Neural progenitor cell (in vitro differentiated cells): Measurements from ENCODE around the gene STRIP2.
"Not testable (repeated sequence)": the region's sequence is repeated elsewhere in the genome, so short reads cannot be mapped to it uniquely, and the experiment has no call there.

Source experiments
- EZH2 ChIP-seq: fragments of 200-600 bp; sonication (generic); IDR thresholded peaks from 2 replicates; pipeline ENCODE4 v1.6.1; 2017; ENCODE audit warnings: antibody characterized with exemption, mild to moderate bottlenecking, moderate library complexity
- EZH2phosphoT487 ChIP-seq: fragments of 200-600 bp; sonication (generic); IDR thresholded peaks from 2 replicates; pipeline ENCODE4 v1.6.1; 2017; ENCODE audit warnings: antibody characterized with exemption
- TF ChIP-seq, protein P1 (sequence below): fragments of 200-600 bp; sonication (generic); IDR thresholded peaks from 2 replicates; pipeline ENCODE4 v1.5.1; 2017; ENCODE audit warnings: antibody characterized with exemption, mild to moderate bottlenecking

DNA sequence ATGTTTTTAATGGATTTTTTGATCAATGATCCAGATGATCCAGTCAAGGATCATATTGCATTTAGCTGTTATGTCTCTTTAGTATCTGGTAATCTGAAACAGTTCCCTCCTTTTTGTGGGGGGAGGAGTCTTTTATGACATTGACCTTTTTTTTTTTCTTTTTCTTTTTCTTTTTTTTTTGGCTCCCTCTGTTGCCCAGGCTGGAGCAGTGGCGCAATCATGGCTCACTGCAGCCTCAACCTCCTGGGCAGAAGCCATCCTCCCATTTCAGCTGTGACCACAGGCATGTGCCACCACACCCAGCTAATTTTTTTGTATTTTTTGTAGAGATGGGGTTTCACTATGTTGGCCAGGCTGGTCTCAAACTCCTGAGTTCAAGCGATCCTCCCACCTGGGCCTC, 90.2 kb downstream of the STRIP2 start:
- TF ChIP-seq, protein P1, sequence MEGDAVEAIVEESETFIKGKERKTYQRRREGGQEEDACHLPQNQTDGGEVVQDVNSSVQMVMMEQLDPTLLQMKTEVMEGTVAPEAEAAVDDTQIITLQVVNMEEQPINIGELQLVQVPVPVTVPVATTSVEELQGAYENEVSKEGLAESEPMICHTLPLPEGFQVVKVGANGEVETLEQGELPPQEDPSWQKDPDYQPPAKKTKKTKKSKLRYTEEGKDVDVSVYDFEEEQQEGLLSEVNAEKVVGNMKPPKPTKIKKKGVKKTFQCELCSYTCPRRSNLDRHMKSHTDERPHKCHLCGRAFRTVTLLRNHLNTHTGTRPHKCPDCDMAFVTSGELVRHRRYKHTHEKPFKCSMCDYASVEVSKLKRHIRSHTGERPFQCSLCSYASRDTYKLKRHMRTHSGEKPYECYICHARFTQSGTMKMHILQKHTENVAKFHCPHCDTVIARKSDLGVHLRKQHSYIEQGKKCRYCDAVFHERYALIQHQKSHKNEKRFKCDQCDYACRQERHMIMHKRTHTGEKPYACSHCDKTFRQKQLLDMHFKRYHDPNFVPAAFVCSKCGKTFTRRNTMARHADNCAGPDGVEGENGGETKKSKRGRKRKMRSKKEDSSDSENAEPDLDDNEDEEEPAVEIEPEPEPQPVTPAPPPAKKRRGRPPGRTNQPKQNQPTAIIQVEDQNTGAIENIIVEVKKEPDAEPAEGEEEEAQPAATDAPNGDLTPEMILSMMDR, result not testable (repeated sequence)
- TF ChIP-seq EZH2, EZH2phosphoT487: not testable (repeated sequence)
